GM18505 (cell line): ENCODE results near the gene LSAMP.
A peak's percentile ranks its signal among the peaks of the same experiment; 100 is the strongest.

Experiments used
- ATAC-seq: cut with Tn5 transposase; IDR thresholded peaks from one replicate; pipeline ENCODE4 v1.9.1; 2021; ENCODE audit not compliant: unreplicated experiment
- POLR2A ChIP-seq: IDR thresholded peaks from 4 replicates; pipeline ENCODE4 v1.6.1; 2011; ENCODE audit warnings: borderline replicate concordance; ENCODE audit not compliant: insufficient read depth, insufficient read length; ENCODE audit errors: extremely low read depth

LSAMP gene

DNA sequence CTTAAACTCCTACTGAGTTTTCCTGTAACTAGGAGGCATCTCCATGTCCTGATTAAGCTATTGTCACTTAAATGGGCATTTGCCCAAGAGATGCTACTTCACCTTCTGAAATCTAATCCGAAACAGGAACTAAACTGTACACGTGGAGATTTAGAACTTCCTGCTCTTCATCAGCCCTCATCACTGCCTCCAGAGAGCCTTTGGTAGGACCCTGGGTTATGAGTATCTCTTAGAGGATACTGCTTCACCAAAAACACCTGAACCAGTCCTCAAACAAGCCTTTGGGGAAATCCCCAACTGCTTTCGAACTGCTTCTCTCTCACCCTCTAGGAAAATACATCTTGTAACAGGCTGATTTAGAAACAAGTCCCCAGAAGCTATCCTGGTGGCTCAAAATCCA is 501.7 kb downstream of the LSAMP start:
- peak; percentile 65 for ATAC-seq
- no peak for TF ChIP-seq POLR2A

DNA sequence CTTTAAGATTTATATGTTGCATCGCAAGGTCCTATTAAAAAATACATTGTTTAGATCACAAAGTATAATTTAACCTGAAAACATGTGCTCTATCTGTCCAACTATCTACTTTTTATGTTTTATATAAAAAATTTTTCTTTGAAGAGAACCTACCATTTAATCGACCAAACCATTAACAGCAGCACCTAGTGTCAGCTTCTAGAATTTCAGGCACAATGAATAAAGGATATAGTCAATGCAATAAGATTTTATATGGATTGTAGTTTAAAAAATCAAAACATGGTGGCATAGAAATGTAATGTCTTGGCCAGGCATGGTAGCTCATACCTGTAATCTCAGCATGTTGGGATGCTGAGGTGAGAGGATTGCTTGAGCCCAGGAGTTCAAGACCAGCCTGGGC is 508.2 kb downstream of the LSAMP start:
- ATAC-seq: no peak
- no peak for TF ChIP-seq POLR2A

DNA sequence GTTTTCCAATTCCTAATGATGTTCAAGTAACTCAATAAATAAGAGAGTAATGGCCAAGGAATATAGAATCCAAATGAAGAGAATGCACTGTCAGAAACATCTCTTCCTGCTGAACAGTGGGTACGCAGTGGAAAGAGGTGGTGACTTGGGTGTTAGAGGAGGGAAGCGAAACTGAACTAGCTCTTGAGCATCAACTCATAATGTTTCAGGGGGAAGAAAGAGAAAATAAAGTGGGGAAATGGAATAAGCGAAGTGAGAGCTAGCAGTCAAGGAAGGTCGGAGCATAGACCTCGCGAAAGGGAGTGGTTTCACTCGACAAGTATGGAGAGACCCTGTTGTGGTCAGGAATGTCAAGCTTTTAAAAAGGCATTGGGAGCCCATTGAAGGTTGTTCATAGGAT is 512.5 kb downstream of the LSAMP start:
- ATAC-seq: no peak
- no peak for TF ChIP-seq POLR2A

DNA sequence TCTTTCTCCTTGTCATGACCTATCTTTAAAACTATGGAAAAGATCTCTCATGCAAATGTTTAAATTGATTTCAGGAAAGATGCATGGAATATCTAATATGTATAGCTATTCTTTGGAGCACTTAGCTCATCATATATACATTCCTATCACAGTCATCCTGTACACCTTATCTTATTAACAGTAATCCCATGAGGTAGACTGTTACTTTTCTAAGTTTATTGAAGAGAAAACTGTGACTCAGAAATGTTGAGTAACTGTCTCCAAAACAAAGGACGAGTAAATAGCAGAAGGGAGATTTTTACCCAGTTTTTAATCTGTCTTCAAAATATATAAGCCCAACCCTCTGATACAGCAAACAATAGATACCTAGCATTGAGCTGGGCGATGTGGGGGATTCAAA is 513.7 kb downstream of the LSAMP start:
- TF ChIP-seq POLR2A: no peak
- no peak for ATAC-seq

DNA sequence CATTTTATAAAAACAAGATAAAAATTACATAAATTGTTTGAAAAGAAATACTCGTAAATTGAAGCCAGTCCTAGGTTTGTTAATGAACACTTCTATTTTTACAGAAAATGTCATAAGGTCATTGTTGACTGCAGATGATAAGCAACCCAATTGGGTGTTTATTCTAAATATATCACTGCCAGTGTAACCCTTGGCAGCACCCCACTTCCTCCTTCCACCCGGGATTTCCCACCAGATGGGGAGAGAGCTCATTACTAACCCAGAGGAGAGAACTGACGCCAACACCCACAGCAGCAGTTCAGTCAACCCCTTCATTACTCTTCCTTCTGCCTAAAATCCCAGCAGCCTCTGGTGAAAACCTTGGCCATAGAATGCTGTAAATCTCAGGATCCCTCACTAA is 514.4 kb downstream of the LSAMP start:
- ATAC-seq: no peak
- no peak for TF ChIP-seq POLR2A

DNA sequence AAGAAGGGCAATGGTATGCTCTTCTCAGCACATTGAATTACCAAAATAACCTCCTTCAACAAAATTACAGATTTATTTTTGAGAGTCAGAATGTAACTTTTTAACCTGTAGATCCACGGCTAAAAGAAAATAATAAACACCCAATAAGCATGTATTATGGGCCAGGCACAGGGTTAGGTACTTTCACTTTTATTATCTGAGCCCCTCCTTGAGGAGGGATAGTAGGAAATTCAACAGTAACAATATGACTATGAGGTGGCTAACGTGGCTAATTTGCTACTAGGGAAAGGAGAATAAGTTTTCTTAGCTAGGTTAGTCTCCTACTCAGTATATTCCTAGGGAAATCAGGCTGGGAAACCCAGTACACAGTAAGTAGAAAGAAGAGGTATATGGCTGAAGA is 515.1 kb downstream of the LSAMP start:
- no peak for ATAC-seq
- TF ChIP-seq POLR2A: no peak

DNA sequence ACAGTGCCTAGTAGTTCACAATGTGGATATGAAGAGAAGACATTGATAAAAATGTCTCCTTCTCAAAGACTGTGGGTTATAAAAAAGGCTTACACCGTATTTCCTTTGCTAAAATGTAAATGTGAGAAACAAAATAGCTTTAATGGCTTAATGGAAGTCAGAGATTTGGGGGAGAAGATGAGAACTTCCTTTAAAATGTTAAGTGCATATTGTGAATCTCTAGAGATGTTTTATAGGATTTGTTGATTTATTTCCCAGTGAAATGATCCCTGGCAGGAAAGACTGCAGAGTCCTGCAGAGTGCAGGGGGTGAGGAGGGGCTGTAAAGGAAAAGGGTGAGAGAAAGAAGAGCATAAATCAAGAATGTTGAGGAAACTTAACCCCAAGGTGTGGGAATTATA is 516.9 kb downstream of the LSAMP start:
- ATAC-seq: no peak
- no peak for TF ChIP-seq POLR2A

DNA sequence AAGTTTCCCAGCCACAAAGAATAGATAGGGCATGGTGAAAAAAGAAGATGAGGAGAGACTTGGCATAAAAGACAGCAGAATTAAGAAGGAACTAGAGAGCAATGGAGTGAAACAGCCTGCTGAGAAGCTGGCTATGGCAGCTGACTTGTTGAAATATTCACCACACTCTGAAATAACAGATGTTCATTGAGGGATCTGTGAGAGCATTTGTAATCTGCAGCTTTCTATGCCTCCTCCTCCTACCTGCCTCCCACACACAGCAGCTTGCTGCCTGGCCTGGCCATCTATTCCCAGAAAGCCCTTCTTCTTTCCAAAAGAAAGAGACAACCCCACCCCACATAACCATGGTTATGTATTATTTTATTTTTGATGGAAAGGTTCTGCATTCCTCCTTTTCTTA is 518.1 kb downstream of the LSAMP start:
- no peak for ATAC-seq
- no peak for TF ChIP-seq POLR2A

DNA sequence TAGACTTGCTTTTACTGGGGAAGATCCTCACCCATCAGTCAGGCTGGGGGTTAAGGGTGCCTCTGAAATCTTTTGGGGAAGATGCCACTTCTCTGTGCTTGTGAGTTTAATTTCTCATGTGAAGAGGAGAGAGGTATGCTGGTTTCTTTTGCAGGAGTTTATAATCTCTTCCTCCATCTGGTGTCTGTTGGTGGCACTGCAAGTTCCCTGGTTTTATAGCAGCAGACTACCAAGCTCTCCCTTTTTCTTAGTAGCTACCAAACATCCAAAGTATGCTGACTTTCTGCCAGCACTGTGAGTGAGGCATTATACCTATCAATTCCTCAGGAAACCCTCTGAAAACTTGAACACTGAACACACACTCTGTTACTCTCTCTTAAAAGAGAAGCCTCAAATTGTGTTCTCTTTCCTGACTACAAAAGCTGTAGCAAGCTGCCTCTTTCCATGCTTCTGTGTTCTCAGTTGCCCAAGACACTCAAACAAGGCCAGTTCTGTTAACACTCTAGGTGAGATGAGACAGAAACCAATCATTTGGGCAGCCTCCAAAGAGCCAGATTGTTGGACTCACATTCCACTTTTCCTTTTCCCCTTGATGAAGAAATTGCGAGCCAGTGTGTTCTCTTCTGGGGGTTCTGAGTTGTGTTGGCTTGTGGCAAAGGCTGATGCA is 522.5 kb downstream of the LSAMP start:
- no peak for TF ChIP-seq POLR2A
- ATAC-seq: no peak

DNA sequence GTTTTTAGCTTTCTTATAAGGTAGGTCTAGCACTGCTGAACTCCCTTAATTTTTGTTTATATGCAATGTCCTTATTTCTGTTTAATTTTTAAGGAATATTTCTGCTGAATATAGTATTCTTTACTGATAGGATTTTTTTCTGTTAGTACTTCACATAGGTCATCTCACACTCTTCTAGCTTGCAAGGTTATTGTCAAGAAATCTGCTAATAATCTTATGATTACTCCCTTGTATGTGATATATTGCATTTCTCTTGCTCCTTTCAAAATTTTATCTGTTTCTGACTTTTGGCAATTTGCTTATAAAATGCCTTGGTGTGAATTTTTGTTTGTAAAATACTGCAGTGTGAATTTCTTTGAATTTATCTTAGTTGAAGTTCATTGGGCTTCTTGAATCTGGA is 523.6 kb downstream of the LSAMP start:
- TF ChIP-seq POLR2A: no peak
- no peak for ATAC-seq

DNA sequence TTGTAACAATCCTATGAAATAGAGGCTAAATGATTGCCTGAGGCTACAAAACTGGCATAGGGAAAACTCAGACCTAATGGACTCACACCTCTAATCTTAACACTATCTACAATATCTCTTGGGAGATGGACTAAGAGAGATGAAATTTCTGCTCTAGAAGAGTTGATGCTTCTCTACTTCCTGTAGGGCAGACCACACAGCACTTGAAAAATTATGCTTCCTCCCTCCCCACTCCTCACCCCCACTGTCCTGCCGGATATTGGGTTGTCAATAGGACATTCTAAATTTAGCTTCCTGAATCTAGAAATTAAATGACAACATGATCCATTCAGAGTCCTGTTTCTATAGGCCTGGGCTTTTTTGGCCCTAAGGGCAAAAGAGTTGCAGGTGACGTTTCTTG is 526.4 kb downstream of the LSAMP start:
- ATAC-seq: no peak

DNA sequence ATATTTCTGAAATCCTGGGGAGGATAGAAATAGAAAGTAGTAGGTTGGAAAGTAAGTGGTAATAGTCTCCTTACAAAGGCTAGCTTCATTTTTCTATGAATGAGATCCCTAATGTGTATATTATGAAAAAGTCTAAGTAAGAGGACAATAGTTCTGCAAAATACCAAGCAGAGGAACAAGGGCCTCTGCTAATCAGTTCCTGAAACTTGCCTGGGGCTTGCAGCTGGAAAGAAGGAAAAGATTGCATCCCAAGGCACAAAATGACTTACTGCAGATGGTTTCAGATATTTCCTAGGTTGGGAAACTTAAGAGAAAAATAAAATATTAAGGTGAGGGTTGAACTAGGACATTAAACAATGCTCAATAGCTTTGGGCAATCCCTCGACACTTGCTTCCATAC is 528.4 kb downstream of the LSAMP start:
- ATAC-seq: no peak

More for the DNA sequence above, 526.4 kb downstream of the LSAMP start:
- no peak for TF ChIP-seq POLR2A

DNA sequence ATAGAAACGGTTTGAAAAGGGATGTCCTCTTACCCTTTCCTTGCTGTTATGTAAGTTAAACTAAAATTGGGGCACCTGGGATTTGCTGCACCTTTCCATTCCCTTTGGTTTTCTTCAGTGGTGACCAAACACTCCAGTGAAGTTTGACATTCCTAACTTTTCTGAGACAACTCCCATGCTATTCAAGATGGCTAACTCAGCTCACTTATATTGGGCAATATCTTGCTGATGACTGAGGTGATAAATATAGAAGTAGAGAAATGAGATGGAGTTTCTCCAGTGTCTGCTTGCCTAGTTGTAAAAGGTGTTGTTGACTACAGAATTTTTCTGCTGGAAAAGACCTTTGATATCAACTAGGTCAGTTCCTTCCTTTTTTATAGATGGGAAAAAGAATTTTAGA is 530.2 kb downstream of the LSAMP start:
- no peak for ATAC-seq

More for the DNA sequence above, 528.4 kb downstream of the LSAMP start:
- TF ChIP-seq POLR2A: no peak

DNA sequence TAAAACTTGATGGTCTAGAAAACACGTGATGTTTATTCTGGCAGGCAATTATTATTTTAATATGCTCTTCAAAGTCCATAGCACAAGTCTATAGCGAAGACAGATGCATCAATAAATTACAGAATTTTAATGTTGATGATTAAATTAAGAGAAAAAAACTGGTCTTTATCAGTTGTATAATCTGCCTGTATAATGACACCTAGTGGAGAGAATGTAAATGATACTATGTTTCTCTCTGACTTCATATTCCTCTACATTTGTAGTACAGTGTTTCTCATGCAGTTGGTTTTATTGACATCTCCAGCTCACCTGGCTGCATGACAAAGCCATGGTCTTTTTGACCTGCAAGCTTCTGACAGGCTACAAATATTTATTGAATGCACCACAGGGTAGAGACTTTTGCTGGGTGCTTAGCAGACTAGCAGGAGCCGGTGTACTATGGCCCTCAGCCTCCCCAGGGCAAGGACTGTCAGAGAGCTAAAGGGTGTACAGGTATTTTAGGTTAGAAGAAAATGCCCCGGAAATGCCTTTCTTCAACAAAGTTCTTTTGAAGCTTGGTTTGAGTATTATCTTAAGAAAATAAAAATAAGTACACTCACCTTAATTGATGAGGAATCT is 532.1 kb downstream of the LSAMP start:
- TF ChIP-seq POLR2A: no peak
- ATAC-seq: no peak

More for the DNA sequence above, 530.2 kb downstream of the LSAMP start:
- TF ChIP-seq POLR2A: no peak
